ENCODE measurements around the gene CALML5.

Gene CALML5

GRCh38 chr10:5499493-5500140 lies at the start of gene CALML5:
TSS of gene CALML5 (minus strand) at chr10:5499570. CDS start at chr10:5499438, 132 bp downstream.
- Mint-ChIP-seq H3K9me3 (no peaks in the 10 kb centered on the region), H3K4me3 (no peak within 1 kb of the TSS), H3K27me3 (peaks cover 13% of the 10 kb centered on the region), H3K36me3 (ENCODE audit: low read depth) (no peaks in the 10 kb centered on the region), H3K4me1 (ENCODE audit: low read depth) (no peaks in the 10 kb centered on the region), H3K27ac (no peak within 1 kb of the TSS)

GRCh38 chr10:5547931-5548660 lies 48.7 kb upstream of the CALML5 start:
- Mint-ChIP-seq H3K27ac (no peak overlapping the region), H3K4me1 (ENCODE audit: low read depth) (peaks cover 23% of the 10 kb centered on the region), H3K36me3 (ENCODE audit: low read depth) (no peaks in the 10 kb centered on the region), H3K27me3 (no peaks in the 10 kb centered on the region), H3K9me3 (no peaks in the 10 kb centered on the region), H3K4me3 (no peak overlapping the region)

- Mint-ChIP-seq H3K4me1 (ENCODE audit: low read depth) (peaks cover 18% of the 10 kb centered on the region), H3K27ac (no peak overlapping the region), H3K27me3 (no peaks in the 10 kb centered on the region), H3K9me3 (no peaks in the 10 kb centered on the region), H3K36me3 (ENCODE audit: low read depth) (no peaks in the 10 kb centered on the region), H3K4me3 (no peak overlapping the region)
These were observed 48.2 kb upstream of the CALML5 start for GRCh38 chr10:5547681-5547930.

GRCh38 chr10:5546891-5547680 lies 47.7 kb upstream of the CALML5 start:
- Mint-ChIP-seq H3K27me3 (no peaks in the 10 kb centered on the region), H3K4me3 (no peak overlapping the region), H3K36me3 (ENCODE audit: low read depth) (no peaks in the 10 kb centered on the region), H3K4me1 (ENCODE audit: low read depth) (peaks cover 13% of the 10 kb centered on the region), H3K9me3 (no peaks in the 10 kb centered on the region), H3K27ac (no peak overlapping the region)

GRCh38 chr10:5545778-5546710 lies 46.7 kb upstream of the CALML5 start:
- Mint-ChIP-seq H3K9me3 (no peaks in the 10 kb centered on the region), H3K27me3 (no peaks in the 10 kb centered on the region), H3K4me3 (no peak overlapping the region), H3K36me3 (ENCODE audit: low read depth) (no peaks in the 10 kb centered on the region), H3K27ac (no peak overlapping the region), H3K4me1 (ENCODE audit: low read depth) (peaks cover 3% of the 10 kb centered on the region)

- Mint-ChIP-seq H3K36me3 (ENCODE audit: low read depth) (no peaks in the 10 kb centered on the region), H3K9me3 (peaks cover 3% of the 10 kb centered on the region), H3K4me1 (ENCODE audit: low read depth) (no peaks in the 10 kb centered on the region), H3K27me3 (no peaks in the 10 kb centered on the region), H3K27ac (no peak overlapping the region), H3K4me3 (no peak overlapping the region)
These were observed 46.0 kb upstream of the CALML5 start for GRCh38 chr10:5545426-5545777.

GRCh38 chr10:5545011-5545410 lies 45.6 kb upstream of the CALML5 start:
- Mint-ChIP-seq H3K9me3 (peaks cover 3% of the 10 kb centered on the region), H3K4me3 (no peak overlapping the region), H3K27ac (no peak overlapping the region), H3K36me3 (ENCODE audit: low read depth) (no peaks in the 10 kb centered on the region), H3K4me1 (ENCODE audit: low read depth) (no peaks in the 10 kb centered on the region), H3K27me3 (no peaks in the 10 kb centered on the region)

GRCh38 chr10:5544216-5544805 lies 44.9 kb upstream of the CALML5 start:
- Mint-ChIP-seq H3K27me3 (no peaks in the 10 kb centered on the region), H3K36me3 (ENCODE audit: low read depth) (no peaks in the 10 kb centered on the region), H3K4me1 (ENCODE audit: low read depth) (no peaks in the 10 kb centered on the region), H3K27ac (no peak overlapping the region), H3K9me3 (peaks cover 3% of the 10 kb centered on the region), H3K4me3 (no peak overlapping the region)

- no peak overlapping the region for H3K27ac Mint-ChIP-seq
These were observed 44.3 kb upstream of the CALML5 start for GRCh38 chr10:5543623-5544022.

GRCh38 chr10:5542100-5542499 lies 42.7 kb upstream of the CALML5 start:
- peaks cover 3% of the 10 kb centered on the region for H3K9me3 Mint-ChIP-seq
- H3K4me3 Mint-ChIP-seq = no peak overlapping the region
- no peak overlapping the region for H3K27ac Mint-ChIP-seq
- H3K4me1 Mint-ChIP-seq (ENCODE audit: low read depth) = no peaks in the 10 kb centered on the region
- H3K36me3 Mint-ChIP-seq (ENCODE audit: low read depth) = no peaks in the 10 kb centered on the region
- H3K27me3 Mint-ChIP-seq = no peaks in the 10 kb centered on the region

More at GRCh38 chr10:5543623-5544022, 44.3 kb upstream of the CALML5 start:
- Mint-ChIP-seq H3K9me3 (peaks cover 3% of the 10 kb centered on the region), H3K4me1 (ENCODE audit: low read depth) (no peaks in the 10 kb centered on the region), H3K36me3 (ENCODE audit: low read depth) (no peaks in the 10 kb centered on the region), H3K4me3 (no peak overlapping the region), H3K27me3 (no peaks in the 10 kb centered on the region)

- no peak overlapping the region for H3K4me3 Mint-ChIP-seq
- H3K27ac Mint-ChIP-seq = no peak overlapping the region
- H3K4me1 Mint-ChIP-seq (ENCODE audit: low read depth) = no peaks in the 10 kb centered on the region
- H3K27me3 Mint-ChIP-seq = no peaks in the 10 kb centered on the region
- H3K9me3 Mint-ChIP-seq = peaks cover 3% of the 10 kb centered on the region
- H3K36me3 Mint-ChIP-seq (ENCODE audit: low read depth) = no peaks in the 10 kb centered on the region
These were observed 41.5 kb upstream of the CALML5 start for GRCh38 chr10:5540891-5541290.

GRCh38 chr10:5540080-5540479 lies 40.7 kb upstream of the CALML5 start:
- no peak overlapping the region for H3K4me3 Mint-ChIP-seq
- H3K27me3 Mint-ChIP-seq = no peaks in the 10 kb centered on the region
- H3K4me1 Mint-ChIP-seq (ENCODE audit: low read depth) = no peaks in the 10 kb centered on the region
- peaks cover 3% of the 10 kb centered on the region for H3K9me3 Mint-ChIP-seq
- H3K36me3 Mint-ChIP-seq (ENCODE audit: low read depth) = no peaks in the 10 kb centered on the region
- H3K27ac Mint-ChIP-seq = no peak overlapping the region

GRCh38 chr10:5538892-5539651 lies 39.7 kb upstream of the CALML5 start:
- H3K27me3 Mint-ChIP-seq = no peaks in the 10 kb centered on the region
- peaks cover 3% of the 10 kb centered on the region for H3K9me3 Mint-ChIP-seq
- H3K27ac Mint-ChIP-seq = no peak overlapping the region
- no peak overlapping the region for H3K4me3 Mint-ChIP-seq
- no peaks in the 10 kb centered on the region for H3K36me3 Mint-ChIP-seq (ENCODE audit: low read depth)
- no peaks in the 10 kb centered on the region for H3K4me1 Mint-ChIP-seq (ENCODE audit: low read depth)

- no peak overlapping the region for H3K27ac Mint-ChIP-seq
- no peak overlapping the region for H3K4me3 Mint-ChIP-seq
- peaks cover 3% of the 10 kb centered on the region for H3K9me3 Mint-ChIP-seq
- no peaks in the 10 kb centered on the region for H3K27me3 Mint-ChIP-seq
- H3K36me3 Mint-ChIP-seq (ENCODE audit: low read depth) = no peaks in the 10 kb centered on the region
- H3K4me1 Mint-ChIP-seq (ENCODE audit: low read depth) = no peaks in the 10 kb centered on the region
These were observed 39.1 kb upstream of the CALML5 start for GRCh38 chr10:5538446-5538845.
